ENCODE measurements around the gene BEAN1.

DNA sequence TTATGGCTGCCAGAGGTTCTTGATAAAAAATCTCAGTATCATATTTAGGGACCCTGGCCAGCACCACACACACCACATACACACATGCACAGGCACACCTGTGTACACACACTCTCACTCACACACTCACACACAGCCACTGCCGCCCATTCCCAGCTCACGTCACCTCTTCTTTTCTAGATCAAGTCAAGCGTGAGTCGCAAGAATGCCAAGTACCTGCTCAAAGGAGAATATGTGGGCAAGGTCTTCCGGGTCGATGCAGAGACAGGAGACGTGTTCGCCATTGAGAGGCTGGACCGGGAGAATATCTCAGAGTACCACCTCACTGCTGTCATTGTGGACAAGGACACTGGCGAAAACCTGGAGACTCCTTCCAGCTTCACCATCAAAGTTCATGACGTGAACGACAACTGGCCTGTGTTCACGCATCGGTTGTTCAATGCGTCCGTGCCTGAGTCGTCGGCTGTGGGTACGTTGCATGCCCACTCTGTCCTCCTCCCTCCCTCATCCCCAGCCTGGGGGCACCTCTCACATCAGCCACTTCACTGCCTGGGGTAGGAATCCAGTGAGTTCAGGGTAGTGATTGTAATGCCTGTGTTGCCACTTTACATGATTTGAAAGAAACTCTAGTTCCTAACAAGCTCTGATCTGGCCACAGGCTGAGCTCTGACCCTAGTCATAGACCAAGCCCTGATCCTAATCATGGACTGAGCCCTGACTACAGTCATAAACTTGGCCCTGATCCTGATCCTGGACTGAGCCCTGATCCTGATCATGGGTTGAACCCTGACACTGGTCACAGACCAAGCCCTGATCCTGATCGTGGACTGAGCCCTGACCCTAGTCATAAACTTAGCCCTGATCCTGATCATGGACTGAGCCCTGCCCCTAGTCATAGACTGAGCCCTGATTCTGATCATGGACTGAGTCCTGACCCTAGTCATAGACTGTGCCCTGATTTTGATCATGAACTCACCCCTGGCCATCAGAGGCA, 40.2 kb upstream of the BEAN1 start:
- TF ChIP-seq POLR2AphosphoS5 (IDR thresholded peaks at IDR 0.05; ENCODE audit: low read depth, low read length) = no peak
- TF ChIP-seq EZH2phosphoT487 (IDR thresholded peaks at IDR 0.05; ENCODE audit: borderline replicate concordance, low read depth) = no peak
- TF ChIP-seq GABPA (IDR thresholded peaks at IDR 0.05; ENCODE audit: low read depth) = no peak
- TF ChIP-seq MXI1 (IDR thresholded peaks at IDR 0.05; ENCODE audit: low read depth, low read length) = no peak
- TF ChIP-seq, protein P1, sequence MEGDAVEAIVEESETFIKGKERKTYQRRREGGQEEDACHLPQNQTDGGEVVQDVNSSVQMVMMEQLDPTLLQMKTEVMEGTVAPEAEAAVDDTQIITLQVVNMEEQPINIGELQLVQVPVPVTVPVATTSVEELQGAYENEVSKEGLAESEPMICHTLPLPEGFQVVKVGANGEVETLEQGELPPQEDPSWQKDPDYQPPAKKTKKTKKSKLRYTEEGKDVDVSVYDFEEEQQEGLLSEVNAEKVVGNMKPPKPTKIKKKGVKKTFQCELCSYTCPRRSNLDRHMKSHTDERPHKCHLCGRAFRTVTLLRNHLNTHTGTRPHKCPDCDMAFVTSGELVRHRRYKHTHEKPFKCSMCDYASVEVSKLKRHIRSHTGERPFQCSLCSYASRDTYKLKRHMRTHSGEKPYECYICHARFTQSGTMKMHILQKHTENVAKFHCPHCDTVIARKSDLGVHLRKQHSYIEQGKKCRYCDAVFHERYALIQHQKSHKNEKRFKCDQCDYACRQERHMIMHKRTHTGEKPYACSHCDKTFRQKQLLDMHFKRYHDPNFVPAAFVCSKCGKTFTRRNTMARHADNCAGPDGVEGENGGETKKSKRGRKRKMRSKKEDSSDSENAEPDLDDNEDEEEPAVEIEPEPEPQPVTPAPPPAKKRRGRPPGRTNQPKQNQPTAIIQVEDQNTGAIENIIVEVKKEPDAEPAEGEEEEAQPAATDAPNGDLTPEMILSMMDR (IDR thresholded peaks at IDR 0.05) = no peak
- no peak for TF ChIP-seq SIN3A (IDR thresholded peaks at IDR 0.05; ENCODE audit: borderline replicate concordance, low read depth, low read length)
- TF ChIP-seq RAD21 (IDR thresholded peaks at IDR 0.05; ENCODE audit: low read length) = no peak
- no peak for TF ChIP-seq SMC3 (IDR thresholded peaks at IDR 0.05; ENCODE audit: low read depth, low read length)
- no peak for TF ChIP-seq FOXM1 (IDR thresholded peaks at IDR 0.05; ENCODE audit: low read depth)
- TF ChIP-seq, protein P2, sequence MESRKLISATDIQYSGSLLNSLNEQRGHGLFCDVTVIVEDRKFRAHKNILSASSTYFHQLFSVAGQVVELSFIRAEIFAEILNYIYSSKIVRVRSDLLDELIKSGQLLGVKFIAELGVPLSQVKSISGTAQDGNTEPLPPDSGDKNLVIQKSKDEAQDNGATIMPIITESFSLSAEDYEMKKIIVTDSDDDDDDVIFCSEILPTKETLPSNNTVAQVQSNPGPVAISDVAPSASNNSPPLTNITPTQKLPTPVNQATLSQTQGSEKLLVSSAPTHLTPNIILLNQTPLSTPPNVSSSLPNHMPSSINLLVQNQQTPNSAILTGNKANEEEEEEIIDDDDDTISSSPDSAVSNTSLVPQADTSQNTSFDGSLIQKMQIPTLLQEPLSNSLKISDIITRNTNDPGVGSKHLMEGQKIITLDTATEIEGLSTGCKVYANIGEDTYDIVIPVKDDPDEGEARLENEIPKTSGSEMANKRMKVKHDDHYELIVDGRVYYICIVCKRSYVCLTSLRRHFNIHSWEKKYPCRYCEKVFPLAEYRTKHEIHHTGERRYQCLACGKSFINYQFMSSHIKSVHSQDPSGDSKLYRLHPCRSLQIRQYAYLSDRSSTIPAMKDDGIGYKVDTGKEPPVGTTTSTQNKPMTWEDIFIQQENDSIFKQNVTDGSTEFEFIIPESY (IDR thresholded peaks at IDR 0.05; ENCODE audit: borderline replicate concordance, low read depth) = no peak

Data from SK-N-SH (cell line).